ENCODE measurements around the gene ASGR1.

DNA sequence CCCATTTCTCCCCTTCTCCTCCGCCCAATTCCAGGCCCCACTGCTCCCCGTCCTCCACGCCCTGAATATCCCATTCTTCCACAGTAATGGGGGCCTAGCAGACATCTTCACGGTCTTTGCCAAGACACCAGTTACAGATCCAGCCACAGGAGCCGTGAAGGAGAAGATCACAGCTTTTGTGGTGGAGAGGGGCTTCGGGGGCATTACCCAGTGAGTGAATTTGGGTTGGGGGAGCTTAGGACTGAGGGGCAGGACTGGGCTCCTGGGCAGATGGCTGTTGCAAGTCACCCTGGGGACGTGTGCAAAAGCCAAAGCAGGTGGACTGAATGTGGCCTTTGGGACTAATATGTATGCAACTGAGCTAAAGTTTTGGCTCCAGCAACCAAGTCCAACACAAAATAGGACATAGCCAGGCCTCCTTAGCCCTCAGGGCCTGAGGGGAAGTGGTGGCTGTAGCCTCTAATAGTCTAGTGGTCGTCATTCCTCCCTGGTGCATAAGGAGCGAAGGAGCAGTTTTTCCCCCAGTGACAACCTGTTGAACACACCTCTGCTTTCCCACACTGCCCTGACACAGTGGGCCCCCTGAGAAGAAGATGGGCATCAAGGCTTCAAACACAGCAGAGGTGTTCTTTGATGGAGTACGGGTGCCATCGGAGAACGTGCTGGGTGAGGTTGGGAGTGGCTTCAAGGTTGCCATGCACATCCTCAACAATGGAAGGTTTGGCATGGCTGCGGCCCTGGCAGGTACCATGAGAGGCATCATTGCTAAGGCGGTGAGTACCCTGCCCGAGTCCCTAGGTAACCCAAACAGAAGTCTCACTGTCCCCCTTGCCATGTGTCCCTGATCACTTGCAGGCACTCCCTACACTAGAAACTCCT lies 43.2 kb upstream of the ASGR1 start:
- TF ChIP-seq POLR2AphosphoS5 (IDR thresholded peaks at IDR 0.05; ENCODE audit: insufficient read depth in 1 of 2, low read depth in 1 of 2): no peak
- TF ChIP-seq, protein P1, sequence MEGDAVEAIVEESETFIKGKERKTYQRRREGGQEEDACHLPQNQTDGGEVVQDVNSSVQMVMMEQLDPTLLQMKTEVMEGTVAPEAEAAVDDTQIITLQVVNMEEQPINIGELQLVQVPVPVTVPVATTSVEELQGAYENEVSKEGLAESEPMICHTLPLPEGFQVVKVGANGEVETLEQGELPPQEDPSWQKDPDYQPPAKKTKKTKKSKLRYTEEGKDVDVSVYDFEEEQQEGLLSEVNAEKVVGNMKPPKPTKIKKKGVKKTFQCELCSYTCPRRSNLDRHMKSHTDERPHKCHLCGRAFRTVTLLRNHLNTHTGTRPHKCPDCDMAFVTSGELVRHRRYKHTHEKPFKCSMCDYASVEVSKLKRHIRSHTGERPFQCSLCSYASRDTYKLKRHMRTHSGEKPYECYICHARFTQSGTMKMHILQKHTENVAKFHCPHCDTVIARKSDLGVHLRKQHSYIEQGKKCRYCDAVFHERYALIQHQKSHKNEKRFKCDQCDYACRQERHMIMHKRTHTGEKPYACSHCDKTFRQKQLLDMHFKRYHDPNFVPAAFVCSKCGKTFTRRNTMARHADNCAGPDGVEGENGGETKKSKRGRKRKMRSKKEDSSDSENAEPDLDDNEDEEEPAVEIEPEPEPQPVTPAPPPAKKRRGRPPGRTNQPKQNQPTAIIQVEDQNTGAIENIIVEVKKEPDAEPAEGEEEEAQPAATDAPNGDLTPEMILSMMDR (IDR thresholded peaks at IDR 0.05): no peak
